Mononuclear cell (primary cell): Measurements from ENCODE around the gene CA5A. TPM values are rescaled to one million over a fixed set of nuclear protein-coding genes. Genes with fewer than 3 reads are reported as not detected.
A peak's percentile ranks its signal among the peaks of the same experiment; 100 is the strongest.
"Not testable (repeated sequence)": the region's sequence is repeated elsewhere in the genome, so short reads cannot be mapped to it uniquely, and the experiment has no call there.

Experiments used
- H3K27me3 ChIP-seq: 2 replicates; pipeline ENCODE4 v1.6.0; 2011; ENCODE audit warnings: low read length, control low read depth; ENCODE audit not compliant: insufficient read depth
- H3K4me1 ChIP-seq: 2 replicates; pipeline ENCODE4 v1.5.1; 2011; ENCODE audit warnings: mild to moderate bottlenecking, low read length, control low read depth; ENCODE audit not compliant: insufficient read depth
- H3K4me3 ChIP-seq: 2 replicates; pipeline ENCODE4 v1.5.1; 2011; ENCODE audit warnings: mild to moderate bottlenecking, low read length, moderate library complexity
- H3K9me3 ChIP-seq: 2 replicates; pipeline ENCODE4 v1.5.1; 2011; ENCODE audit warnings: low read depth, mild to moderate bottlenecking, control low read depth, low read length
- total RNA-seq: library from RNA; depleted of rRNA; stranded (reverse); fragments of >200 nt; gene quantifications from one replicate; pipeline ENCODE4 v1.2.3, GENCODE V29; 2012

Gene CA5A
- total RNA-seq, 1 donor, result under 0.01 TPM

DNA sequence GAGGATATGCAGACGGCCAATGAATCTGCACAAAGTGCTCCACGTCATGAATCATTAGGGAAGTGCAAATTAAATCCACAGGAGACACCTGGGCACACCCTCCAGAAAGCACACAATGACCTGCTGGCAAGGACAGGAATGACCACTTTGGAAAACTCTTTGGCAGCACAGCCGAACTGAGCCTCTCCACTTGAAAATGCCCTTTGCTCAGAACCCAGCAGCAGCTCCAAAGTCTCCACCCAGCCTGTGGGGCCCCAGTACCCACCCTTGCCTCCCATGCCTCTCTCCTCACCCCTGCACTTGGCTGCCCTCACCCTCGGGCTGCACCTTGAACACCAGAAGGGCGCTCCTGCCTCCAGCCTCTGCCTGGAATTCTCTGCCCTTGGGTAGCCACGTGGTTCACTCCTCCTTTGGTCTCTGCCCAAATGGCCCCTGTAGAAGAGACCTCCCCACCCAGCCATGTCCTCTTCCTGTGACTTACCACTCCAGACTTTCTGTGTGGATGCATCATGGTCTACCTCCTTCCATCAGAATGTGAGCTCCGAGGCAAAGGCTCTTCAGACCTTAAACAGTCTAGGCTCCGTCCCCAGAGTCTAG, 50.9 kb downstream of the CA5A start:
- peaks cover 10% of the 10 kb centered on the region for H3K4me1 ChIP-seq
- H3K9me3 ChIP-seq, H3K27me3 ChIP-seq, H3K4me3 ChIP-seq: not testable (repeated sequence)

- Histone ChIP-seq H3K9me3 (no peaks in the 10 kb centered on the region), H3K4me1 (peaks cover 4% of the 10 kb centered on the region), H3K4me3 (no peak overlapping the region), H3K27me3 (no peaks in the 10 kb centered on the region)
Measured at GRCh38 chr16:87882436-87883019, 53.8 kb downstream of the CA5A start.

DNA sequence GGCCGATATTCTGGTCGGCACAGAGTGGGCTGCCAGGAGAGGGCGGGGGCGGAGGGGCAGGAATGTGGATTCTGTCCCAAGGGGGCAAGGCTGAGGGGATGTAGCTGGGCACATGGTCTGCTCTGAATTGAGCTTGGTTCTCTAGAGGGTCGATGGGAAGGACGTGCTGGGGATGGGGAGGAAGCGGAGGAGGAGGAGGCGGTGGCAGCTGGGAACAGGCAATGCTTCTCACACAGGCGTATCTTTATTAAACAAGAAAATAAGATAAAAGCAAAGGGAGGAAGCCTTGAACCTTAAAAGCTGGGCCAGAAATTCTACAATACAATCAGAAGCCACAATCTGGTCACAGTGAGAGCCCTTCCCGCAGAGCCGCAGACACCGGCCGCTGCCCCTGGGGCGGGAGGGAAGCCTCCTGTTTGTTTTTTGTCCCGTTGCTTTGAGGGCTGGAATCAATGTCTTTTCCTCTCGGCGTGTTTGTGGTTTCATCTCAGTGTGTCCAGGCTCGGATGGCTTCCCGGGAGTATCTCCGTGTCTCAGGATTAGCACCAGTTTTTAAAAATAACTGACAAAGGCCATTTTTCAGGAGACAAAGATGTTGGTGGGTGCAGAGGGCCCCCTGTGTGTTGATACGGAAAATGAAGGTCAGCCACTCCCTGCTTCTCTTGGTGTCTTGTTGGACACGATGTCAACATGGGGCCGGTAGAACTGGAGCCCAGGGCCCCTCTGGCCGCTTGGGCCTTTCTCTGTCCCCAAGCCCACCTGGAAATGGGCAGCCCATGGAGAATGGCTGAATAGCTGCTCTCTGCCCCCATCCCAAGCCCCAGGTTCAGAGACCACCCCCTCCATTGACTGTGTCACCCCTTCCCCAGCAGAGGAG, 54.8 kb downstream of the CA5A start:
- Histone ChIP-seq H3K9me3 (no peaks in the 10 kb centered on the region), H3K27me3 (no peaks in the 10 kb centered on the region), H3K4me3 (no peak overlapping the region), H3K4me1 (no peaks in the 10 kb centered on the region)

- Histone ChIP-seq H3K27me3 (no peaks in the 10 kb centered on the region), H3K4me3 (no peak overlapping the region), H3K9me3 (no peaks in the 10 kb centered on the region), H3K4me1 (no peaks in the 10 kb centered on the region)
Measured at GRCh38 chr16:87880117-87880696, 56.1 kb downstream of the CA5A start.

DNA sequence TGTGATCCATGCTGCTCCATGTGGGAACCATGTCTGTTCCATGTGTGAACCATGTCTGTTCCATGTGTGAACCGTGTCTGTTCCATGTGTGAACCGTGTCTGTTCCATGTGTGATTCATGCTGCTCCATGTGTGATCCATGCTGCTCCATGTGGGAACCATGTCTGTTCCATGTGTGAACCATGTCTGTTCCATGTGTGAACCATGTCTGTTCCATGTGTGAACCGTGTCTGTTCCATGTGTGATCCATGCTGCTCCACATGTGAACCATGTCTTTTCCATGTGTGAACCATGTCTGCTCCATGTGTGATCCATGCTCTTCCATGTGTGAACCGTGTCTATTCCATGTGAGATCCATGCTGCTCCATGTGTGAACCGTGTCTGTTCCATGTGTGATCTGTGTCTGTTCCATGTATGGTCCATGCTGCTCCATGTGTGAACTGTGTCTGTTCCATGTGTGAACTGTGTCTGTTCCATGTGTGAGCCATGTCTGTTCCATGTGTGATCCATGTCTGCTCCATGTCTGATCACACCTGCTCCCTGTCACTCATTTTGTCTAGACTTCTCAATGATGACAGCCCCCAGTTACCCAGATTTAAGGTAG, 56.8 kb downstream of the CA5A start:
- not testable (repeated sequence) for H3K9me3 ChIP-seq, H3K27me3 ChIP-seq, H3K4me1 ChIP-seq, H3K4me3 ChIP-seq

DNA sequence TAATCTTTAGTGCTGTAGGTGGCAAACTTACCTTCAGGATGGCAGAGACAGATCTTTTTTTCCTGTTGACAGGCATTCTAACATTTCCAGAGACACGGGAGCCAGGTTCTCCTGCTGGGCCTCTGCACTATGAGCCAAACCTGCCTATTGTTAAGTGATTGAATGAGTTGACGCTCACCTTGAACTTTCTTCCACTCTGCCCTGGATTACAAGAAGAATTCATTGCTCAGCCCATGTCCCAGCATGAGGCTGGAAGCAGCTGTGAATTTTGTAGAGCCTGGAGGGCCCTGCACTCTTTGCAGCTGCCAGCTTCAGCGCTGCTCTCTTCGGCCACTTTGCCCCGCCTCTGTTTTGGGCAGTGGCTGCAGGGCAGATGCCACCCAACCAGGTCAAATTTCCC, 57.6 kb downstream of the CA5A start:
- no peak overlapping the region for H3K4me3 ChIP-seq
- H3K4me1 ChIP-seq, result peaks cover 5% of the 10 kb centered on the region
- H3K27me3 ChIP-seq, result no peaks in the 10 kb centered on the region
- H3K9me3 ChIP-seq, result no peaks in the 10 kb centered on the region

- Histone ChIP-seq H3K9me3 (no peaks in the 10 kb centered on the region), H3K4me3 (no peak overlapping the region), H3K4me1 (peaks cover 5% of the 10 kb centered on the region), H3K27me3 (no peaks in the 10 kb centered on the region)
Measured at GRCh38 chr16:87877942-87878507, 58.3 kb downstream of the CA5A start.

- Histone ChIP-seq H3K27me3 (no peaks in the 10 kb centered on the region), H3K4me3 (no peak overlapping the region), H3K4me1 (peaks cover 22% of the 10 kb centered on the region), H3K9me3 (no peaks in the 10 kb centered on the region)
Measured at GRCh38 chr16:87874639-87875427, 61.5 kb downstream of the CA5A start.

DNA sequence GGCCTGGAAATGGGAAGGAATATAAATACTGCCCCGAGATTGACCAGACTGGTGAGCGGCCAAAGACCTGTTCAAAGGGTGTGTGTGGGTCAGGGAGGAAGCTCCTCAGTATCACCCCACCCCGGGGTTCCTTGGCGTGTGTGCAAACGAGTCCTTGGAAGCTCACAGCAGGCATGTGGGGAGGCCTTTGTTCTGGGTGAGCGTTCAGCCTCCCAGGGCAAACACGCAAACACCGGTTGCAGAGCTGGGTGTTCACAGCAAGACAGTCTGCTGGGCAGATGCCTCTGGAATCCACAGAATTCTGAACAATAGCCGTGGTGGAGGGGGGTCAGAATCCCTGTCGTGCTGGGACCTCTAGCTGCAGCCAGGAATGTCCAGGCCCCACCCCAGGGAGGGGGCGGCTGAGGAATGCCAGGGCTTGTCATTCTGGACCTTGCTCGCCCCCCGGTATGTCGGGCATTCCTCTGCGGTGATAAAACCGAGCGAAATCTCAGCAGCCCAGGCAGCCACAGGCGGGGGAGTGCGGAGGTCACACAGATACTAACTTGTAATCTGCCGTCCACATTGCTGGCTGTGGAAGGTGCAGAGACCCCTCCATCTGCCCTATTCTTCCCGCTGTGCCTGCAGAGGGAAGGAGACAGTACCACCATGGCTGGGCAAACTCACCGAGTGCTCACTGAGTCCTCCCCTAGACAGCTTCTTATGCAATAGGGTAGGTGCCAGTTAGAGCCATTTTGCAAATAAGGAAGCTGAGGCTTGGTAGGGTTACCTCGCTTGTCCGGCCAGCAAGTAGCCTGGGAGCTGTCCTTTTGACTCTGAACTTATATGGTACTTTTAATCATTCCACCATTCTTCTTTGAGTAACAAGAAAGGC, 65.7 kb downstream of the CA5A start:
- peaks cover 49% of the 10 kb centered on the region for H3K4me1 ChIP-seq
- not testable (repeated sequence) for H3K9me3 ChIP-seq, H3K4me3 ChIP-seq, H3K27me3 ChIP-seq

- H3K9me3 ChIP-seq, H3K27me3 ChIP-seq, H3K4me3 ChIP-seq: not testable (repeated sequence)
- H3K4me1 ChIP-seq, result peaks cover 47% of the 10 kb centered on the region
Measured at GRCh38 chr16:87869879-87870417, 66.4 kb downstream of the CA5A start.

- peaks cover 43% of the 10 kb centered on the region for H3K4me1 ChIP-seq
- peak within 1 kb of the TSS; percentile 49 for H3K4me3 ChIP-seq
- H3K27me3 ChIP-seq, H3K9me3 ChIP-seq: not testable (repeated sequence)
Measured at GRCh38 chr16:87869061-87869878, 67.1 kb downstream of the CA5A start, which contains the start of gene SLC7A5. Gene SLC7A5 (minus strand): TSS chr16:87869507. CDS start chr16:87869422, 85 bp downstream.

DNA sequence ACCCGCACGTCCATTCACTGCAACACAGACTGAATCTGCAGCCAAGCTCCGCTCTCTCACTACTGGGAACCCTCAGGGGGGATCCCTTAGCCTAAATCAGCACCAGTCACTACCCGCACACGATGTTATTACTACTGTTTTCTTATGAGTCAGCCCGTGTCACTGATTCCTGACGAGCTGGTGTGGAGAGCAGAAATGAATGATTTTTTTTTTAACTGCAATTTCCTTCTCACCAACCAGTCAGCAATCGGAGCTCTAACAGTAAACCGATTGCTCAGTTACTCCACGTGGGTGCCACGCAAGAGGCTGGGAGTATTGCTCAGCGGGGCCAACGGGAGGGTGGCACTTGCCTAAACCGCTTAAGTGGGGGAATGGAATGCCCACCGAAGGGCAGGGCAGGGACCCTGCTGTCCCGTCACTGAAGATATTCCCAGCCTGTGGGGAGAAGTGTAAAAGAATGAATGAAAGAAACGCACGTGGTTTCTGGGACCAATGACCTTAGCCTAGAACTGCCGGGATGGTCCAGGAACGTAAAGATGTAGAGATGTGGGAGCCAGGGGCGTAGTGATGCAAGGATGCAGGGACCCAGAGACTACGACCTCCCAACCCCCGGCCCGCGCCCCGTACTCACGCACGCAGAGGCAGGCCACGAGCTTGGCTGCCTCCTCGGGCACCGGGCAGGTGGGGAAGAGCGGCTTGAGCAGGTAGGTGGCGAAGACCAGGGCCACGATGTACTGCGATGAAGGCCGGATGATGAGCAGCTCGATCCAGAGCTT, 67.9 kb downstream of the CA5A start:
- H3K27me3 ChIP-seq, H3K9me3 ChIP-seq: not testable (repeated sequence)
- H3K4me1 ChIP-seq, result peaks cover 43% of the 10 kb centered on the region
- H3K4me3 ChIP-seq, result peak overlapping the region; percentile 49
